HG02763 (cell line): ENCODE measurements around the gene CPNE4.

ENCODE experiments used
- ATAC-seq: cut with Tn5 transposase; IDR thresholded peaks from one replicate; pipeline ENCODE4 v1.9.1; 2021; ENCODE audit warnings: mild to moderate bottlenecking, moderate library complexity; ENCODE audit not compliant: unreplicated experiment

The CPNE4 gene

GRCh38 chr3:131547585-131547984 lies 487.2 kb downstream of the CPNE4 start:
- ATAC-seq, result no peak

DNA sequence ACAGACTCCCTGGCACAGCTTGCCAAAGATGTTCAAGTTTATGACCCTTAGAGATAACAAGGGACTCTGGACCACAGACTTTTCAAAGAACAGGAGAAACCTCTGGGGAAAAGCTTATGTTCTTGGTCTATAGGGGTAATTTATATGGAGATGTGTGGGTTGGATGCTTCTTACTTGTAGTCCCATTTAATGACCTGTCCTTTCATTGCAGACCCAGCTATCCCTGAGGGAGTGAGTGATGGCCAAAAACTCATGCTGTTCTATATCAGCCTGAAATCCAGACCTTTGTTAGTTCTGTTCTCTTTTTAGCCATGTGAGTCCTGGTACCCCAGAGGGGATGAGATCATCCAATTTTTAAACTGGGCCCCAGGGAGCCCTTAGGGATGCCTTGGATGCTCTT lies 488.4 kb downstream of the CPNE4 start:
- no peak for ATAC-seq

DNA sequence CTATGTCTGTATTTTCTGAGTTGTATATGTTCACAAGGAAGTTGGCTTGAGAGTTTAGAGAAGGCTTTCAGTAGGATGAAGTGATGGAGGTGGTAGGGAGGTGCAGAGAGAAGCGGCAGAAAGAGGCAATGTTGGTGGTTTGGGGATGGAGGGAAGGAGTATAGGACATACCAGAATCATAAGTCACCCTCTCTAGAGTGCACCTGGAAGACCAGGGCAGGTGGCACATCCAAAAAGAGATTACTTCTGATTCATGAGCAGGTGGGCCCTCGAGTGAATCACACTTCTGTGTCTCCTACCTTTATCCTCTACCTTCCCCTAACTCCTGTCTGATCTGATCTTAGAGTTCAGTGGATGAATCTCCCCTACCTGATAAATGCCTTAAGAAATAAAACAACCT lies 490.3 kb downstream of the CPNE4 start:
- no peak for ATAC-seq

GRCh38 chr3:131543714-131544113 lies 491.1 kb downstream of the CPNE4 start:
- no peak for ATAC-seq

DNA sequence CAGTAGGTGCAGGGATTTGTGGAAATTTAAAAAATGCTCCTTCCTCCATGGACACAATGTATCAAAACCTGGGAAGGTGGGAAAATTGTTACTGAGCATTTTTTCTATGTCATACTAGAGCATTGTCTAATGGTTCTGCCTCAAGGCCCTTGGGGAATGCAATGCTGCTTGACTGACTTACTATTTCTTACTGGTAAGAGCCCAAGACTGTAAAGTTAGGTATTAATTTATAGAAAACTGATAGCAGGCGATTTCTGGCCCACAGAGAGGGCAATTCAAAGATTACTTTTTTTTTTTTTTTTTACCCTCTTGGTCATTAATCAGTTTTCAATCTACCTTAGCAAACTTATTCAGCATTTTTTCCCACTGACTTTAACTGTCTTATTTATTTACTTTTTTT lies 493.5 kb downstream of the CPNE4 start:
- no peak for ATAC-seq

GRCh38 chr3:131540821-131541220 lies 494.0 kb downstream of the CPNE4 start:
- no peak for ATAC-seq

GRCh38 chr3:131540143-131540542 lies 494.7 kb downstream of the CPNE4 start:
- ATAC-seq, result no peak

GRCh38 chr3:131538968-131539367 lies 495.8 kb downstream of the CPNE4 start:
- ATAC-seq, result no peak

DNA sequence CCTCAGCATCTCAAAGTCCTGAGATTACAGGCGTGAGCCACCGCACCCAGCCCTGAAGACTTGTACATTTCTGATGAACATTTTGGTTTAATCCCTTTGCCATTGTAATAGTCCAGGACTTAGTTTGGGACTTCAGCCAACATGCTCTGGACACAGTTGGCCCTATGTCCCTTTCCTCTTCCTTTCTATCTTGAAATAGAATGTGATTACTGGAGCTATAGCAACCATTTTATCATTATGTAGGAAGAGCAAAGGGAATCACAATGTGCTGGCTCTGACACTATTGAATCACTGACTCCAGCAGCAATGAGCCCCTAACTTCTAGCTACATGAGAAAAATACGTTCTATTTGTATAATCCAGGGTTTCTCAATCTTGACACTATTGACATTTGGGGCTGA lies 497.3 kb downstream of the CPNE4 start:
- ATAC-seq, result no peak

DNA sequence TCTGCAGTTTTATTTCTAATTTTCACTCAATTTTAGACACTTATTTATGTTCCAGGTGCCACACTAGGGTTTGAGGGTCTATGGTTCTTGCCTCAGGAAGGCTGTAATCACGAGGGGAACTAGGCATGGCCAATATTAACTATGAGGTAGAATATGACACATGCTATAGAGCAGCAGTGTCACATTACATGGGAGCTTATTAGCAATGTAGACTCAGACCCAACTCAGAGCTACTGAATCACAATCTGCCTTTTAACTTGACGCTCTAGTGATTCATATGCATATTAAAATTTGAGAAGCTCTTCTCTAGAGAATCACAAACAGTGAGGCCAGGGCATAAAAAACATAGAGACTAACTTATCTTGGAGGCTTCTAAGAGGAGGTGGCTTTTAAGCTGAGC lies 499.2 kb downstream of the CPNE4 start:
- no peak for ATAC-seq

- ATAC-seq, result no peak
Measured at GRCh38 chr3:131535131-131535530, 499.7 kb downstream of the CPNE4 start.

- ATAC-seq, result no peak
Measured at GRCh38 chr3:131532645-131533044, 502.2 kb downstream of the CPNE4 start.

- no peak for ATAC-seq
Measured at GRCh38 chr3:131530843-131531242, 504.0 kb downstream of the CPNE4 start.

GRCh38 chr3:131530388-131530787 lies 504.4 kb downstream of the CPNE4 start:
- no peak for ATAC-seq

DNA sequence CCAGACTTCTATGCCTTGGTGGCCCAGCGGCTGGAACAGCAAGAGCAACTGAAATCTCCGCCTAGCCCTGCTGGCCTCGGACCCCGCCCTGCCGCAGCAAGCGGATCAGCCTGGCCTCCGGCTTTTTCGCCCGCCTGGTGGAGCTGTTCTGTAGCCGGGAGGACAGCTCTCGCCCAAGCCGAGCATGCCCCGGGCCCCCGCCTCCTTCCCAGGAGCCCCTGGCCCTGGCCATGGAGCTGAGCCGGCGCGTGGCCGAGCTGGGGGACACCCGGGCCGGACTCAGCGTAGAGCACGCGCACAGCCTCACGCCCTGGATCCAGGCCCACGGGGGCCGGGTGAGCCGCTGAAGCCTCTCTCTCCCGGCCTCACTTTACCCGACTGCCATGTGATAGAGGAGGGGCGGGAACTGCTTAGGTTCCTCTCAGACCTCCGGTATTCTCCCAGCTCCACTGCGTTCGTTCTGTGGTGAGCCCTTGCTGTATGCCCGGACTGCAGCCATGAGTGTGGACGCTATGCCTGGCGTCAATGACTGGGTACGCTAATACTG lies 507.9 kb downstream of the CPNE4 start:
- ATAC-seq, result no peak

DNA sequence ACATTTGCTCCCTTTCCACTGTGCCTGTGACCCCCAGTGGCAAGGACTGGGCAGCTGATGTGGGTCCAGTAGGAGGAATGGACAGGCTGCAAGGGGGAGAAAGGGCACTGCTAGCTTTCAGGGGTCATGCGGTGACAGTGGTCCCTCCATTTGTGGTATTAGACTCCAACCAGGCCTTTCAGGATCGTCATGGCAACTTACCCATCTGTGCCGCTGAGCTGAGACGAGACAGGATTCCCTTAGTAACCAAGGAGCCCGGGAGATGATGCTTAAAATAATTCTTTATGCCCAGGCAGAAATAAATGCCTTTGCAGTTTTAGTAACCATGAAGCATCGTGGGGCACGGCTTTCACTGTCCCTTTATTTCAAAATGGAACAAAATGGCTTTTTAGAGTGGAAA lies 516.1 kb downstream of the CPNE4 start:
- no peak for ATAC-seq

DNA sequence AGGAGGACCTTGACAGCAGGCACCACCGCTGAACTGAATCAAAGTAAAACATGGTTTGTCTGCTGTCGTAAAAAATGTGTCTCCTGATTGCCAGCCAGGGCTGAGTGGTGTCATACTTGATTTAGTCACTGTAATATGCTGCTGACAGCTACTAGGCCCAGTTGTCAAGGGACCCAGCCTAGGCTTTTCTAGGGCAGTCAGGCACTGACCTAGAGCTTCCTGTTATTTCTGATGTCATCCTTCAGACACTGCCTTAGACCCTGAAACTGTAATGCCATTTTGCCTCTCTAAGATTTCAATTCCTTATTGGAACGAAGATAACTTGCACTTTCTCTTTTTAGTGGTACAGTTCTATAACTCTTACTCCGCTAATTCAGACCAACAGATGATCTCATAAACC lies 529.4 kb downstream of the CPNE4 start:
- no peak for ATAC-seq

DNA sequence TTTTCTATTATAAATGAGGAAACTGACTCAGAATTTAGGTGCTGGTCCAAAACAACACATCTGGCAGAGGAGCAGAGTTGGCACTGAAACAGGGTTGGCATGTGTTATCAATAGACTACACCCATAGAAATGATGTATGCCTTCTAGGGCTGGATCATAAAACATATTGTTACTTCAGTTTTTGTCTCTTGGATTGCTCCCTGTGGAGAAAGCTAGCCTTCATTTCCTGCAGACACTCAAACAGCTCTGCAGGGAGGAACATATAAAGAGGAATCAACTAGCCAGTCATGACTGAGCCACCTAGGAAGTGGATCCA lies 531.5 kb downstream of the CPNE4 start:
- ATAC-seq, result peak; percentile 3

DNA sequence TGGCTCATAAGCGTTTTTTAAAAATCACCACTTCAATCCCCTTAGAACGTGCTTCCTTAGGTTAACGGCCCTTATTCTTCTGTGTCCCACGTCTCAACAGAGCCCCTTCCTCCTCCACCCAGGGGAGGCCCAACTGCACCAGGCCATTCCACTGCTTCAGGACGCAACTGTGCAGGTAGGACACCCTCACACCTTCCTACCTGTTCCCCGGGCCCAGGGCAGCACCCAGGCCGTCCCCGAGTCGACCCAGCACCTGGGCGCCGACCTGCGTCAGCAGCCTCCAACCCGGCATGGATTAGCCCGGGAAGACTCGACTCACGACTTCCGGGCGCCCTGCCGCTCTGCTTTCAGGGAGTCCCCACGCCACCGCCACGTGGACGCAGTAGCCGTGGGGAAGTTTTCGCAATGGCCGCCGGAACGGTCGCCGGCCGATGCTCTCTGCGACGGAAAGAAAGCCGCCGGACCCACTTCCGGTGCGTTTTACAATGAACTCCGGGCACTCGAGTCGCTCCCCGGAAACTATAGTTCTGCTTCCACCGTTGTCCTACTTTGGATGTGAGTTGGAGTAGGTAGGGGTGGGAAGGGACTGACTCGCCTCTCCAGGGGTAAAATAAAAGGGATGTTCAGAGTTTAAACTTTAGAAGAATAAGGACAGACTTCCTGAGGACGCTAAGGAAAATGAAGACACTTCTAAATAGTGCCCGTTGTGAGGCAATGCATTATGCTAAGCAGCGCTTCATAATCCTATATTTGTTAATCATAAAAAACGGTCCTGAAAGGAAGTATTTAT lies 532.1 kb downstream of the CPNE4 start, which contains the start of gene MRPL3:
Gene MRPL3, minus strand, starts transcription at position 442 of the 790 bp plus-strand sequence. Its CDS starts 150 bp downstream, at position 292.
- ATAC-seq, result peak; percentile 98

GRCh38 chr3:131501949-131502348 lies 532.9 kb downstream of the CPNE4 start:
- ATAC-seq, result no peak

DNA sequence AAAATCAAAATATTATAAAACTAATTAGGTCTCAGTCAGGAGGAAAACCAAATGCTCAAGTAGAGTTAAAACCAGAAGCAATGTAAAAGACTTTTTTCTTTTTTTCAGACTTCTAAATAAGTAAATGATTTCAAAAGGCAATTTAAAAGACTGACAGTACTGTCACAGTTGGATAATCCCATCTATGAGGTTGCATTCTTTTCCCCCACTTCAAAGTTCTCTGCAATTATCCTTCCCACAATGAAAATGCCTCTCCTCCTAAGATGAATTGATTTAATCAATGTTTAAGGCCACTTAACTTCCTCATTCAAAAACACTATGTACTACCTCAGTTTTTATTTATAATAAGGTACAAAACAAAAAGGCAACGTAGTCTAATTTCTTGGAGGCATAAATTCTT lies 540.1 kb downstream of the CPNE4 start:
- ATAC-seq, result no peak

- ATAC-seq, result no peak
Measured at GRCh38 chr3:131491775-131492174, 543.0 kb downstream of the CPNE4 start.

GRCh38 chr3:131491084-131491483 lies 543.7 kb downstream of the CPNE4 start:
- no peak for ATAC-seq
